GM19372 (cell line): ENCODE data around the gene FAT4.

Experiments
- ATAC-seq: cut with Tn5 transposase; IDR thresholded peaks from one replicate; pipeline ENCODE4 v1.9.1; 2021; ENCODE audit warnings: mild to moderate bottlenecking, low read depth, moderate library complexity; ENCODE audit not compliant: unreplicated experiment

FAT4 gene

GRCh38 chr4:125316791-125317524 is 2.2 kb downstream of the FAT4 start:
- no peak for ATAC-seq

GRCh38 chr4:125317525-125317877 is 2.7 kb downstream of the FAT4 start:
- ATAC-seq, result no peak

- no peak for ATAC-seq
Measured at GRCh38 chr4:125319311-125319710, 4.6 kb downstream of the FAT4 start.

GRCh38 chr4:125321709-125322365 is 7.1 kb downstream of the FAT4 start:
- no peak for ATAC-seq

GRCh38 chr4:125322366-125322730 is 7.6 kb downstream of the FAT4 start:
- no peak for ATAC-seq

GRCh38 chr4:125323654-125324053 is 8.9 kb downstream of the FAT4 start:
- ATAC-seq, result no peak

- no peak for ATAC-seq
Measured at GRCh38 chr4:125325733-125326132, 11.0 kb downstream of the FAT4 start.

- no peak for ATAC-seq
Measured at GRCh38 chr4:125331116-125331515, 16.4 kb downstream of the FAT4 start.

GRCh38 chr4:125334926-125335325 is 20.2 kb downstream of the FAT4 start:
- no peak for ATAC-seq

GRCh38 chr4:125338814-125339213 is 24.1 kb downstream of the FAT4 start:
- no peak for ATAC-seq

GRCh38 chr4:125344198-125344597 is 29.4 kb downstream of the FAT4 start:
- no peak for ATAC-seq

- no peak for ATAC-seq
Measured at GRCh38 chr4:125346616-125347015, 31.9 kb downstream of the FAT4 start.

GRCh38 chr4:125350470-125351135 is 35.8 kb downstream of the FAT4 start:
- no peak for ATAC-seq

- ATAC-seq, result no peak
Measured at GRCh38 chr4:125352521-125352920, 37.8 kb downstream of the FAT4 start.

- ATAC-seq, result no peak
Measured at GRCh38 chr4:125353131-125353530, 38.4 kb downstream of the FAT4 start.

GRCh38 chr4:125355791-125356190 is 41.0 kb downstream of the FAT4 start:
- ATAC-seq, result no peak

- no peak for ATAC-seq
Measured at GRCh38 chr4:125357675-125358074, 42.9 kb downstream of the FAT4 start.

- ATAC-seq, result no peak
Measured at GRCh38 chr4:125358453-125358852, 43.7 kb downstream of the FAT4 start.

- ATAC-seq, result no peak
Measured at GRCh38 chr4:125359363-125359762, 44.6 kb downstream of the FAT4 start.

GRCh38 chr4:125359960-125360634 is 45.3 kb downstream of the FAT4 start:
- no peak for ATAC-seq

- no peak for ATAC-seq
Measured at GRCh38 chr4:125360727-125361126, 46.0 kb downstream of the FAT4 start.
